ENCODE measurements around the gene PRG2. TPM values are rescaled to one million over a fixed set of nuclear protein-coding genes. Genes with fewer than 3 reads are reported as not detected.

Gene PRG2
- total RNA-seq, 4 donors from 2014 or later = not detected

DNA sequence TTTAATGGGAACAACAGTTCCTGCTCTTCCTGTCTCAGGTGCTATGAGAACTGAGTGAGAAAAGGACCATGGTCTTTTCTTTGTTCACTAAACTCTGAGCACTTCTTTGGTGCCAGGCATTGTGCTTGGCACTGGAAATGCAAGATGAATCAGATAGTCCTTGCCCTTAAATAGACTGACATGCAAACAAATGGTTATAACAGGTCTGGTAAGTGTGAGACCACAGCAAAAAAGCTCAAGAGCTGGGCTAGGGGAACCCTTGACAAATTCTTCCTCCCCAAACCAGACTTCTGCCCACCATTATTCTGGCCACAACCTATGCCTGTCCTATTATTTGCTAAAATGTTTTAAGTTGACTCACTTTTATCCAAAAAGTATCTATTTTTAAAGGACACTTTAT, 31.4 kb upstream of the PRG2 start:
- no peak overlapping the region for H3K4me3 ChIP-seq
- intact Hi-C loops (cut with DNase I) = no loop called here
- peaks cover 33 to 69% (median 43%) of the 10 kb centered on the region in 3 donors for H3K4me1 ChIP-seq
- TF ChIP-seq POLR2A (IDR thresholded peaks at IDR 0.05) = no peak
- TF ChIP-seq, protein P1, sequence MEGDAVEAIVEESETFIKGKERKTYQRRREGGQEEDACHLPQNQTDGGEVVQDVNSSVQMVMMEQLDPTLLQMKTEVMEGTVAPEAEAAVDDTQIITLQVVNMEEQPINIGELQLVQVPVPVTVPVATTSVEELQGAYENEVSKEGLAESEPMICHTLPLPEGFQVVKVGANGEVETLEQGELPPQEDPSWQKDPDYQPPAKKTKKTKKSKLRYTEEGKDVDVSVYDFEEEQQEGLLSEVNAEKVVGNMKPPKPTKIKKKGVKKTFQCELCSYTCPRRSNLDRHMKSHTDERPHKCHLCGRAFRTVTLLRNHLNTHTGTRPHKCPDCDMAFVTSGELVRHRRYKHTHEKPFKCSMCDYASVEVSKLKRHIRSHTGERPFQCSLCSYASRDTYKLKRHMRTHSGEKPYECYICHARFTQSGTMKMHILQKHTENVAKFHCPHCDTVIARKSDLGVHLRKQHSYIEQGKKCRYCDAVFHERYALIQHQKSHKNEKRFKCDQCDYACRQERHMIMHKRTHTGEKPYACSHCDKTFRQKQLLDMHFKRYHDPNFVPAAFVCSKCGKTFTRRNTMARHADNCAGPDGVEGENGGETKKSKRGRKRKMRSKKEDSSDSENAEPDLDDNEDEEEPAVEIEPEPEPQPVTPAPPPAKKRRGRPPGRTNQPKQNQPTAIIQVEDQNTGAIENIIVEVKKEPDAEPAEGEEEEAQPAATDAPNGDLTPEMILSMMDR (IDR thresholded peaks at IDR 0.05) = no peak
- no peaks in the 10 kb centered on the region for H3K27me3 ChIP-seq
- H3K27ac ChIP-seq = no peak overlapping the region
- DNase-seq = no peak
- H3K36me3 ChIP-seq = peaks cover 11 to 71% (median 17%) of the 10 kb centered on the region in 3 donors
- no peaks in the 10 kb centered on the region for H3K9me3 ChIP-seq

DNA sequence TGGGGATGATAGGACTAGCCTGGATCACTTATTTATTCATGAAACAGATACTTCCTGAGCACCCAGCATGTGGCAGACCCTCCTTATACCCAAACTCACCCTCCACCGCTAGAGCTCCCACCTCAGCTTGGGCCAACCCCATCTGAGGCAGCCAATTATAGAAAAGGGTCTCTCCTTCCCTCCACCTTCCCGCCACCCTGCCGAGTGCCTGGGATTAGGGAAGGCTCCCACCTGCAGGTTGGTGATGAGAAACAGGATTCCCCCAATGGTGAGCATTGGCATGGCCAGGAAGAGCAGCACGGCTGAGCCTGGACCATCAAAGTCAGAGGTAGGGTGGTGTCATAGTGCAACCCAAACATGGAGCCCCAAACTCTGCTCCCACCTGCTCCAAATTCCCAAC, 30.6 kb upstream of the PRG2 start:
- Histone ChIP-seq H3K36me3 (peaks cover 17 to 78% (median 18%) of the 10 kb centered on the region in 3 donors), H3K27me3 (no peaks in the 10 kb centered on the region), H3K4me1 (peaks cover 26 to 67% (median 41%) of the 10 kb centered on the region in 3 donors), H3K4me3 (no peak overlapping the region), H3K9me3 (no peaks in the 10 kb centered on the region), H3K27ac (no peak overlapping the region)
- no peak for TF ChIP-seq POLR2A (IDR thresholded peaks at IDR 0.05)
- TF ChIP-seq, protein P1 (IDR thresholded peaks at IDR 0.05) = no peak
- DNase-seq = no peak
- 100% methylated on average over 1 of the region's 4 CpGs; no CpG with 5 or more reads in 1 of the 2 donors for WGBS, 2 donors
- intact Hi-C loops (cut with DNase I) = no loop called here

DNA sequence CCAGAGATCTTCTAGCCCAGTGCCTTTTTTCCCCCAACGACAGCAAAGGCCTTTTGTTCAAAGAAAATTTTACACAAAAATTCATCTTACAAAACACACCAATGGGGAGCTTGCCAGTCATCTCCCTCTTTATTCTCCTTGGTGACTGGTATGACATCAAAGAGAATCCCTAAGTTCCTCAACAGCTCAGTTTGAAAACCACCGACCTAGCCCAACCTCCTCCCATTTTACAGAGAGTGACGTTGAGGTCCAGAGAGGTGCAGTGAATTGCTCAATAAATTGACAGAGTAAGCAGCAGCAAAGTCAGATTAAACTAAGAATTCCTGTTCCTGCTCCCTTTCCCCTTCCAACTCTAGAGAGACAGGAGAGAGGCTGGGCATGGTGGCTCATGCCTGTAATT, 28.7 kb upstream of the PRG2 start:
- TF ChIP-seq POLR2A (IDR thresholded peaks at IDR 0.05) = no peak
- TF ChIP-seq, protein P1 (IDR thresholded peaks at IDR 0.05) = no peak
- H3K27ac ChIP-seq = no peak overlapping the region
- no peak for DNase-seq
- H3K9me3 ChIP-seq = no peaks in the 10 kb centered on the region
- no peaks in the 10 kb centered on the region for H3K27me3 ChIP-seq
- peaks cover 7 to 48% (median 22%) of the 10 kb centered on the region in 3 donors for H3K4me1 ChIP-seq
- peaks cover 17 to 97% (median 33%) of the 10 kb centered on the region in 3 donors for H3K36me3 ChIP-seq
- whole genome bisulfite sequencing, 2 donors = 86 to 100% methylated on average over 2 of the region's 3 CpGs
- intact Hi-C loops (cut with DNase I) = no loop called here
- no peak overlapping the region for H3K4me3 ChIP-seq

DNA sequence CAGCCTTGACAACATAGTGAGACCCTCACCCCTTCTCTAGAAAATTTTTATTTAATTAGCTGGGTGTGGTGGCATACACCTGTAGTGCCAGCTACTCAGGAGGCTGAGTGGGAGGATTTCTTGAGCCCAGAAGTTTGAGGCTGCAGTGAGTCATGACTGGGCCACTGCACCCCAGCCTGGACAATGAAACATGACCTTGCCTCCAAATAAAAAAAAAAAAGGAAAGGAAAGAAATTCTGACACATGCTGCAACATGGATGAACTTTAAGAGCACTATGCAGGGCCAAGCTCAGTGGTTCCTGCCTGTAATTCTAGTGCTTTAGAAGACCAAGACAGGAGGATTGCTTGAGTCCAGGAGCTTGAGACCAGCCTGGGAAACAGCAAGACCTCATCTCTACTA, 27.7 kb upstream of the PRG2 start:
- Histone ChIP-seq H3K36me3 (peaks cover 17 to 97% (median 40%) of the 10 kb centered on the region in 3 donors), H3K9me3 (no peaks in the 10 kb centered on the region), H3K4me3 (no peak overlapping the region), H3K27me3 (no peaks in the 10 kb centered on the region), H3K27ac (no peak overlapping the region), H3K4me1 (peaks cover 3 to 45% (median 13%) of the 10 kb centered on the region in 3 donors)
- no peak for DNase-seq
- intact Hi-C loops (cut with DNase I) = no loop called here
- TF ChIP-seq, protein P1 (IDR thresholded peaks at IDR 0.05) = no peak
- no peak for TF ChIP-seq POLR2A (IDR thresholded peaks at IDR 0.05)

DNA sequence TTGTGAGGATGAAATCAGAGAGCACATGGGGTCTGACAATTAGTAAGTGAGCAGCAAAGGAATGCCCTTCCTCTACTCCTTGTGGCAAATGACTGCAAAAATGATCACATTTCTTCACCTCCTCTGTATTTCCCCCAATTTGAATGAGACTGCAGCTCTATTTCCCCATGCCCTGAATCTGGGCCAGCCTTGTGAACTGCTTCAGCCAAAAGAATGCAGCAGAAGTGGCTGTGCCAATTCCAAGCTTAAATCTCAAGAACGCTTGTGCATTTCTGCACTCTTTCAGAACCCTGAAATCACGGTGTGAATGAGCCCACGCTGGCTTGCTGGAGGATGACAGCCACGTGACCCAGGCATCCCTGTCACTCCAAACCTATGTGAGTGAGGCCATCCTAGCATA, 26.6 kb upstream of the PRG2 start:
- H3K4me3 ChIP-seq = no peak overlapping the region
- peak overlapping the region in 2 of 4 donors; percentile 17 to 37 for H3K27ac ChIP-seq
- WGBS, 2 donors = 58 to 89% methylated on average over 4 of the region's 4 CpGs
- DNase-seq = no peak
- TF ChIP-seq POLR2A (IDR thresholded peaks at IDR 0.05) = no peak
- TF ChIP-seq, protein P1 (IDR thresholded peaks at IDR 0.05) = no peak
- H3K4me1 ChIP-seq = peaks cover 3 to 42% (median 12%) of the 10 kb centered on the region in 3 donors
- H3K27me3 ChIP-seq = no peaks in the 10 kb centered on the region
- H3K36me3 ChIP-seq = peaks cover 17 to 99% (median 40%) of the 10 kb centered on the region in 3 donors
- intact Hi-C loops (cut with DNase I) = no loop called here
- H3K9me3 ChIP-seq = no peaks in the 10 kb centered on the region
